NCI-H526 treated with DMSO at 0.1 percent for 48 hours (cell line): ENCODE results near the gene CRHR1.

Experiments
- DNase-seq: peaks from one replicate; lab custom pipeline; 2025; lab: John Stamatoyannopoulos, UW

Gene CRHR1

GRCh38 chr17:45823598-45823997, 39.5 kb downstream of the CRHR1 start:
- no peak for DNase-seq

- no peak for DNase-seq
These were observed 40.4 kb downstream of the CRHR1 start for GRCh38 chr17:45824475-45824874.

GRCh38 chr17:45824901-45825492, 40.9 kb downstream of the CRHR1 start:
- no peak for DNase-seq

- no peak for DNase-seq
These were observed 41.7 kb downstream of the CRHR1 start for GRCh38 chr17:45825792-45826191.

GRCh38 chr17:45826919-45827588, 42.9 kb downstream of the CRHR1 start:
- DNase-seq, result no peak

GRCh38 chr17:45828171-45828570, 44.1 kb downstream of the CRHR1 start:
- no peak for DNase-seq

GRCh38 chr17:45828582-45829133, 44.5 kb downstream of the CRHR1 start:
- no peak for DNase-seq

GRCh38 chr17:45833920-45834319, 49.8 kb downstream of the CRHR1 start:
- DNase-seq, result peak; percentile 88

- no peak for DNase-seq
These were observed 50.6 kb downstream of the CRHR1 start for GRCh38 chr17:45834471-45835396.

- DNase-seq, result no peak
These were observed 51.4 kb downstream of the CRHR1 start for GRCh38 chr17:45835481-45835880.

- no peak for DNase-seq
These were observed 52.2 kb downstream of the CRHR1 start for GRCh38 chr17:45836047-45837044.

GRCh38 chr17:45837187-45837586, 53.1 kb downstream of the CRHR1 start:
- DNase-seq, result no peak

- DNase-seq, result no peak
These were observed 53.5 kb downstream of the CRHR1 start for GRCh38 chr17:45837603-45838002.

GRCh38 chr17:45838751-45839295, 54.7 kb downstream of the CRHR1 start:
- DNase-seq, result no peak

- no peak for DNase-seq
These were observed 55.3 kb downstream of the CRHR1 start for GRCh38 chr17:45839442-45839841.

GRCh38 chr17:45841186-45841585, 57.1 kb downstream of the CRHR1 start:
- no peak for DNase-seq

- no peak for DNase-seq
These were observed 57.9 kb downstream of the CRHR1 start for GRCh38 chr17:45841883-45842525.

- no peak for DNase-seq
These were observed 59.6 kb downstream of the CRHR1 start for GRCh38 chr17:45843722-45844121.

GRCh38 chr17:45844695-45845375, 60.7 kb downstream of the CRHR1 start, which contains the start of gene SPPL2C:
SPPL2C (plus strand) TSS chr17:45844881; CDS start chr17:45844907, 26 bp downstream.
- DNase-seq, result no peak
